ENCODE data around the gene CUEDC1. TPM values are rescaled to one million over a fixed set of nuclear protein-coding genes. Genes with fewer than 3 reads are reported as not detected.

The CUEDC1 gene
- total and polyA plus RNA-seq, 2 experiments from 2014 or later: 11.6 to 23.3 TPM

DNA sequence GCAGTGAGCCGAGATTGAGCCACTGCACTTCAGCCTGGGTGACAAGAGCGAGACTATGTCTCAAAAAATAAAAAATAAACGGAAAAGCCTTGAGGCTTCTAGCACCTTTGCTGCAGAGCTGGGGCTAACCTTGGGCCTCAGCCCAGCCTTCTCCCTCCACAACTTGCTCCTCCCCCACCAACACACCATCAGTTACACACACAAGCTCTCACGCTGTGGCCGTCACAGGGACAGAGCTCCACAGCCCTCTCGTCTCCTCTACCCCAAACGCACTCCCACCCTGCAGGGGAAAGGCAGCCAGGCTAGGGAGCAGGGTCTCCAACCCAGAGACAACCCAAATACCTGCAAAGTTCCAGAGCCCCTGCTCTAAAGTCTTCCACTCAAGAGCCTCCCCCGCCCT, 83.3 kb downstream of the CUEDC1 start:
- H3K36me3 ChIP-seq (replicated peaks; ENCODE audit: insufficient read depth, low read depth): no peaks in the 10 kb centered on the region
- no peaks in the 10 kb centered on the region for H4K20me1 ChIP-seq (ENCODE audit: insufficient read depth, poor library complexity, severe bottlenecking)
- peaks cover 46% of the 10 kb centered on the region for H3K4me1 ChIP-seq (ENCODE audit: insufficient read depth)
- no peak for DNase-seq (ENCODE audit: low spot score)
- TF ChIP-seq EZH2phosphoT487 (IDR thresholded peaks at IDR 0.05; ENCODE audit: low read depth, severe bottlenecking, unreplicated experiment) (no peak), EZH2 (IDR thresholded peaks at IDR 0.05; ENCODE audit: borderline replicate concordance) (no peak)
- TF ChIP-seq, protein P1, sequence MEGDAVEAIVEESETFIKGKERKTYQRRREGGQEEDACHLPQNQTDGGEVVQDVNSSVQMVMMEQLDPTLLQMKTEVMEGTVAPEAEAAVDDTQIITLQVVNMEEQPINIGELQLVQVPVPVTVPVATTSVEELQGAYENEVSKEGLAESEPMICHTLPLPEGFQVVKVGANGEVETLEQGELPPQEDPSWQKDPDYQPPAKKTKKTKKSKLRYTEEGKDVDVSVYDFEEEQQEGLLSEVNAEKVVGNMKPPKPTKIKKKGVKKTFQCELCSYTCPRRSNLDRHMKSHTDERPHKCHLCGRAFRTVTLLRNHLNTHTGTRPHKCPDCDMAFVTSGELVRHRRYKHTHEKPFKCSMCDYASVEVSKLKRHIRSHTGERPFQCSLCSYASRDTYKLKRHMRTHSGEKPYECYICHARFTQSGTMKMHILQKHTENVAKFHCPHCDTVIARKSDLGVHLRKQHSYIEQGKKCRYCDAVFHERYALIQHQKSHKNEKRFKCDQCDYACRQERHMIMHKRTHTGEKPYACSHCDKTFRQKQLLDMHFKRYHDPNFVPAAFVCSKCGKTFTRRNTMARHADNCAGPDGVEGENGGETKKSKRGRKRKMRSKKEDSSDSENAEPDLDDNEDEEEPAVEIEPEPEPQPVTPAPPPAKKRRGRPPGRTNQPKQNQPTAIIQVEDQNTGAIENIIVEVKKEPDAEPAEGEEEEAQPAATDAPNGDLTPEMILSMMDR (IDR thresholded peaks at IDR 0.05; ENCODE audit: poor library complexity): no peak
- H3K27ac ChIP-seq: no peak overlapping the region
- 78% methylated on average over 8 of the region's 8 CpGs for WGBS (ENCODE audit: low lambda C conversion rate, missing lambda C conversion rate)
- no peak overlapping the region for H3K4me3 ChIP-seq
- no peak overlapping the region for H2AFZ ChIP-seq
- no peaks in the 10 kb centered on the region for H3K79me2 ChIP-seq
- H3K27me3 ChIP-seq: no peaks in the 10 kb centered on the region
- H3K4me2 ChIP-seq: no peak overlapping the region
- no peaks in the 10 kb centered on the region for H3K9me3 ChIP-seq (ENCODE audit: low read depth)
- no peaks in the 10 kb centered on the region for H3K9me2 ChIP-seq (replicated peaks; ENCODE audit: insufficient read depth)

DNA sequence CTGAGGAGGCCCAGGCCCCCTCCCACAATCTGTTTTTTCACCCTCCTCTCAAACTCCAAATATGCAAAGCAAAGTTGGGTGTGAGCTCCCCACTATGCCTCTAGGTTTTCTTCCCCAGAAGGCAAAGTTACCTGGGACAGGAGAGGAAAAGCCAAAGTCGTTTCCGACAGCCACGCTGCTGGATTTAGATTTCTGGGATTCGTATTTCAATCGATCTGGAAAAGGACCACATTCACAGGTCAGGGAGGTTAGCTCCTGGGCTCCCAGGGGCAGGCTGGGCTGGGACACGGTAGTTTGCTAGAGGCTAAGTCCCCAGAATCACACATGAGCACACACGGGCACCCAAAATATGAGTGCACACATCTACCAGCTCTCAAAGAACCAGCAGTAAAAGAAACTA, 84.1 kb downstream of the CUEDC1 start:
- H3K4me1 ChIP-seq (ENCODE audit: insufficient read depth): peaks cover 44% of the 10 kb centered on the region
- TF ChIP-seq EZH2phosphoT487 (IDR thresholded peaks at IDR 0.05; ENCODE audit: low read depth, severe bottlenecking, unreplicated experiment) (no peak), EZH2 (IDR thresholded peaks at IDR 0.05; ENCODE audit: borderline replicate concordance) (no peak)
- TF ChIP-seq, protein P1 (IDR thresholded peaks at IDR 0.05; ENCODE audit: poor library complexity): no peak
- no peak overlapping the region for H3K4me3 ChIP-seq
- WGBS (ENCODE audit: low lambda C conversion rate, missing lambda C conversion rate): 92% methylated on average over 7 of the region's 7 CpGs
- H4K20me1 ChIP-seq (ENCODE audit: insufficient read depth, poor library complexity, severe bottlenecking): no peaks in the 10 kb centered on the region
- H3K4me2 ChIP-seq: no peak overlapping the region
- no peaks in the 10 kb centered on the region for H3K36me3 ChIP-seq (replicated peaks; ENCODE audit: insufficient read depth, low read depth)
- H3K27ac ChIP-seq: no peak overlapping the region
- H2AFZ ChIP-seq: no peak overlapping the region
- no peaks in the 10 kb centered on the region for H3K9me3 ChIP-seq (ENCODE audit: low read depth)
- H3K27me3 ChIP-seq: no peaks in the 10 kb centered on the region
- no peak for DNase-seq (ENCODE audit: low spot score)
- H3K79me2 ChIP-seq: no peaks in the 10 kb centered on the region
- no peaks in the 10 kb centered on the region for H3K9me2 ChIP-seq (replicated peaks; ENCODE audit: insufficient read depth)

DNA sequence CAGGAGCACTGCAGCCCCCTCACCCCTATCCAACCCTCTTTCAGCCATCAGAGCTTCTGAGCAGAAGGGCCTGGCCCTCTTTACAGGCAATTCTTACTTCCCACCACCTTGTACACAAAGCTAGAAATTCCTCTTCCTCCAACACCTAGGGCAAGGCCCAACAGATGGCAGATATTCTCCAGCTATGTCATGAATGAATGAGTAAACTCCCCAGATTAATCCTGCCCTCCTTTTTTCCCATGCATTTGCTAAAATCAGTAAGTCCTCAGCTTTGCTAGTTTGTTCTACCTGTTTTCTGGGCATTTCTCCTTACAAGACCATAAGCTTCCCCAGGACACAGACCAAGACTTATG, 85.0 kb downstream of the CUEDC1 start:
- H4K20me1 ChIP-seq (ENCODE audit: insufficient read depth, poor library complexity, severe bottlenecking): no peaks in the 10 kb centered on the region
- DNase-seq (ENCODE audit: low spot score): no peak
- no peaks in the 10 kb centered on the region for H3K79me2 ChIP-seq
- peak overlapping the region; percentile 74 for H3K27ac ChIP-seq
- no peaks in the 10 kb centered on the region for H3K9me2 ChIP-seq (replicated peaks; ENCODE audit: insufficient read depth)
- no peak overlapping the region for H3K4me3 ChIP-seq
- H3K27me3 ChIP-seq: no peaks in the 10 kb centered on the region
- no peaks in the 10 kb centered on the region for H3K9me3 ChIP-seq (ENCODE audit: low read depth)
- H3K4me2 ChIP-seq: no peak overlapping the region
- H3K36me3 ChIP-seq (replicated peaks; ENCODE audit: insufficient read depth, low read depth): no peaks in the 10 kb centered on the region
- TF ChIP-seq, protein P1 (IDR thresholded peaks at IDR 0.05; ENCODE audit: poor library complexity): no peak
- TF ChIP-seq EZH2phosphoT487 (IDR thresholded peaks at IDR 0.05; ENCODE audit: low read depth, severe bottlenecking, unreplicated experiment) (no peak), EZH2 (IDR thresholded peaks at IDR 0.05; ENCODE audit: borderline replicate concordance) (no peak)
- H3K4me1 ChIP-seq (ENCODE audit: insufficient read depth): peaks cover 37% of the 10 kb centered on the region
- no peak overlapping the region for H2AFZ ChIP-seq

Measured in hepatocyte (in vitro differentiated cells).